Endothelial cell of umbilical vein (primary cell): ENCODE measurements around the gene LYPD5. TPM values are rescaled to one million over a fixed set of nuclear protein-coding genes. Genes with fewer than 3 reads are reported as not detected.

Source experiments
- BruUV-seq: library from RNA; stranded (reverse); fragments of 400-500 nt; replicated peaks from 2 replicates; lab custom pipeline; 2021; lab: Mats Ljungman, UMichigan
- CTCF ChIA-PET: fragments of 300-600, 350-600 bp; sonication (Branson Sonifier 250); formaldehyde crosslinking; loops from one replicate; lab custom pipeline; 2021; ENCODE audit warnings: antibody characterized with exemption, inconsistent platforms; lab: Charles Lee
- POLR2A ChIA-PET: fragments of 300-600, 350-600 bp; sonication (Branson Sonifier 250); formaldehyde crosslinking; loops from one replicate; lab custom pipeline; 2021; ENCODE audit warnings: antibody characterized with exemption, inconsistent platforms; lab: Charles Lee
- DNase-seq: peaks from one replicate; pipeline ENCODE4 v3.0.0-alpha.2; 2011; ENCODE audit warnings: low read depth, low spot score
- FAIRE-seq: peaks from 2 replicates; lab custom pipeline; 2011; peaks lifted over from hg19 to GRCh38; lab: Jason Lieb, UNC
- H2AFZ ChIP-seq: 2 replicates; pipeline ENCODE4 v1.6.0; 2012; ENCODE audit warnings: low read depth, low read length, control low read depth, inconsistent platforms
- H3K27ac ChIP-seq: 2 replicates; pipeline ENCODE4 v1.5.1; 2011; ENCODE audit warnings: low read depth, mild to moderate bottlenecking, control low read depth, low read length, moderate library complexity; ENCODE audit not compliant: insufficient read depth
- H3K27me3 ChIP-seq, 2 experiments: 2 replicates each; pipeline versions ENCODE4 v1.6.0 to v1.6.1; 2011; ENCODE audit warnings: low read length in 2 of 2, mixed read lengths in 1 of 2; ENCODE audit not compliant: control insufficient read depth in 2 of 2, insufficient read depth in 2 of 2
- H3K36me3 ChIP-seq, 2 experiments: 2 replicates in 1 of 2; 3 replicates in 1 of 2; pipeline ENCODE4 v1.5.1; 2011; ENCODE audit warnings: low read length in 2 of 2, mild to moderate bottlenecking in 1 of 2, moderate library complexity in 1 of 2; ENCODE audit not compliant: control insufficient read depth in 2 of 2, insufficient read depth in 2 of 2; ENCODE audit errors: extremely low read depth in 1 of 2
- H3K4me1 ChIP-seq: 3 replicates; pipeline ENCODE4 v1.5.1; 2011; ENCODE audit warnings: mild to moderate bottlenecking, low read length; ENCODE audit not compliant: control insufficient read depth, insufficient read depth; ENCODE audit errors: extremely low read depth
- H3K4me2 ChIP-seq: 2 replicates; pipeline ENCODE4 v1.6.1; 2011; ENCODE audit warnings: low read length, control low read depth, mixed read lengths; ENCODE audit not compliant: insufficient read depth
- H3K4me3 ChIP-seq, 3 experiments: fragments of 200-600 bp in 1 of 3; sonication (generic), shearing (Covaris generic) in 1 of 3; replicated peaks in 1 of 3; 2 replicates each; pipeline ENCODE4 v1.5.1; 2011 to 2016; ENCODE audit warnings: control low read depth in 3 of 3, low read length in 3 of 3, mild to moderate bottlenecking in 2 of 3, inconsistent platforms in 1 of 3, low read depth in 1 of 3, moderate library complexity in 1 of 3; ENCODE audit not compliant: insufficient read depth in 1 of 3
- H3K79me2 ChIP-seq: 2 replicates; pipeline ENCODE4 v1.6.0; 2012; ENCODE audit warnings: low read length, inconsistent platforms; ENCODE audit not compliant: control insufficient read depth, insufficient read depth
- H3K9ac ChIP-seq: replicated peaks from 2 replicates; pipeline ENCODE3; 2011; ENCODE audit warnings: low read length, control low read depth; ENCODE audit not compliant: insufficient read depth; ENCODE audit errors: extremely low read depth
- H3K9me1 ChIP-seq: replicated peaks from 3 replicates; pipeline ENCODE4 v1.6.0; 2011; ENCODE audit warnings: mild to moderate bottlenecking, low read length; ENCODE audit not compliant: control insufficient read depth, insufficient read depth; ENCODE audit errors: extremely low read depth
- H3K9me3 ChIP-seq: replicated peaks from 2 replicates; pipeline ENCODE4 v1.5.1; 2012; ENCODE audit warnings: low read length, inconsistent platforms; ENCODE audit not compliant: control insufficient read depth, insufficient read depth
- H4K20me1 ChIP-seq: replicated peaks from 2 replicates; pipeline ENCODE3; 2011; ENCODE audit warnings: mild to moderate bottlenecking, low read length; ENCODE audit not compliant: control insufficient read depth, insufficient read depth; ENCODE audit errors: extremely low read depth
- CTCF ChIP-seq, 2 donors: IDR thresholded peaks; 1 replicate in 1 of 2; 2 replicates in 1 of 2; pipeline ENCODE4 v1.5.1; 2011; ENCODE audit warnings: low read length in 2 of 2, mild to moderate bottlenecking in 2 of 2, moderate library complexity in 2 of 2, control low read depth in 1 of 2, inconsistent platforms in 1 of 2, low read depth in 1 of 2; ENCODE audit not compliant: insufficient read depth in 1 of 2; ENCODE audit errors: extremely low read depth in 1 of 2
- EZH2 ChIP-seq: IDR thresholded peaks from 2 replicates; pipeline ENCODE4 v1.6.1; 2012; ENCODE audit warnings: borderline replicate concordance, low read depth, mild to moderate bottlenecking, moderate library complexity, low read length, inconsistent platforms; ENCODE audit not compliant: severe bottlenecking
- FOS ChIP-seq: IDR thresholded peaks from 2 replicates; pipeline ENCODE4 v1.6.1; 2011; ENCODE audit warnings: mild to moderate bottlenecking, low read length, moderate library complexity, borderline replicate concordance; ENCODE audit not compliant: insufficient read depth
- GATA2 ChIP-seq: IDR thresholded peaks from 2 replicates; pipeline ENCODE4 v1.7.0; 2011; ENCODE audit warnings: low read depth, mild to moderate bottlenecking, moderate library complexity, mixed read lengths, low read length; ENCODE audit not compliant: insufficient read length, insufficient read depth
- JUN ChIP-seq: IDR thresholded peaks from 2 replicates; pipeline ENCODE4 v1.6.1; 2011; ENCODE audit warnings: borderline replicate concordance, low read depth; ENCODE audit not compliant: insufficient read length, insufficient read depth
- MAX ChIP-seq: IDR thresholded peaks from 2 replicates; pipeline ENCODE4 v1.6.1; 2011; ENCODE audit not compliant: insufficient read depth, insufficient read length
- MYC ChIP-seq: IDR thresholded peaks from one replicate; pipeline ENCODE4 v1.6.1; 2011; ENCODE audit warnings: mild to moderate bottlenecking, low read depth, low read length
- POLR2A ChIP-seq: IDR thresholded peaks from 2 replicates; pipeline ENCODE4 v1.6.1; 2012; ENCODE audit warnings: low read depth, mild to moderate bottlenecking, control low read depth, low read length
- POLR2AphosphoS5 ChIP-seq: IDR thresholded peaks from 2 replicates; pipeline ENCODE4 v1.6.1; 2012; ENCODE audit warnings: low read depth, mild to moderate bottlenecking, control low read depth, low read length, moderate library complexity; ENCODE audit not compliant: insufficient read depth
- dilution Hi-C: fragments of 300-500 bp; cut with MboI; formaldehyde crosslinking; loops from one replicate; pipeline ENCODE4 v1.15.0; 2019; ENCODE audit warnings: low sequenced_read_pairs; ENCODE audit not compliant: extremely low pct_ligation_motif_present
- intact Hi-C: fragments of 100-400 bp; cut with micrococcal nuclease; formaldehyde crosslinking; loops from one replicate; pipeline ENCODE4 v1.10.0; 2022
- polyA plus RNA-seq, 4 experiments: library from polyadenylated mRNA; depleted of rRNA in 3 of 4; stranded (reverse) in 3 of 4; unstranded in 1 of 4; fragments of >200 nt; gene quantifications; 2 replicates each; pipeline versions ENCODE4 v1.2.1 to v1.2.3, GENCODE V29; 2011 to 2012; ENCODE audit warnings: missing spikeins in 1 of 4
- total RNA-seq: library from RNA; stranded (reverse); gene quantifications from 2 replicates; pipeline ENCODE4 v1.2.3, GENCODE V29; 2021

LYPD5 gene
- total and polyA plus RNA-seq, 2 donors (not counting 3 experiments of a cell fraction or from before 2014, with no cell fraction given), result 0.28 TPM; not detected in 1

DNA sequence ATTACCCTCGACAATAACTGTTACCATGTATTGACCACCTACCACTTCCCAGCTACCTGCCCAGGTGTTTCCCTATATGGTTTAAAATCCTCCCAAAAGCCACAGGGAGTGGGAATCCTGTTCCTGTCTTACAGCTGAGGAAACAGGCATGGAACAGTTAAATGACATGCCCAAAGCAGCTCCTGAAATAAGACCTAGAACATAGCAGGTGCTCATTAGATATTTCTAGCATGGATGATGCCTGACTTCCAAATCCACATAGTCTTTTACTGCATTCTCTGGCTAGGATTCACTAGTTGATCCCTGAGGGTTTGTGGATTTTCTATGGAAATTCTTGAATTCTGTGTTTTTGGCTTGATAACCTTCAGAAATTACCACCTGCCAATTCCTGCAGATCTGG lies 34.4 kb downstream of the LYPD5 start:
- Histone ChIP-seq H3K27me3 (no peaks in the 10 kb centered on the region), H2AFZ (no peak overlapping the region), H3K36me3 (no peaks in the 10 kb centered on the region), H3K27ac (no peak overlapping the region), H4K20me1 (no peaks in the 10 kb centered on the region), H3K9me1 (no peaks in the 10 kb centered on the region), H3K9ac (no peak overlapping the region), H3K4me1 (peaks cover 17% of the 10 kb centered on the region), H3K4me3 (no peak overlapping the region), H3K4me2 (no peak overlapping the region), H3K9me3 (no peaks in the 10 kb centered on the region), H3K79me2 (no peaks in the 10 kb centered on the region)
- no TSS peak for BruUV-seq
- dilution Hi-C loops (no loop called here), intact Hi-C loops (loop anchor here (5.0 kb wide), 1 partner anchor 66 kb away; no protein-coding TSS in a partner anchor)
- TF ChIP-seq FOS (no peak), EZH2 (no peak), POLR2A (no peak), GATA2 (no peak), POLR2AphosphoS5 (no peak), MAX (no peak), JUN (no peak), CTCF (IDR thresholded peaks at IDR 0.05; ENCODE audit: extremely low read depth in 1 of 2, insufficient read depth in 1 of 2, low read depth in 1 of 2, low read length in 2 of 2) (no peak), MYC (no peak)
- ChIA-PET POLR2A (no interaction called here), CTCF (interaction anchor here (1.7 to 4.9 kb wide), 5 partner anchors 9 to 42 kb away, joined by 6 to 114 read pairs (median 25); no protein-coding TSS in a partner anchor)
- FAIRE-seq (no peak), DNase-seq (no peak)
